Gastrocnemius medialis (tissue), 4 donors: ENCODE measurements around the gene GSTM4. TPM values are rescaled to one million over a fixed set of nuclear protein-coding genes. Genes with fewer than 3 reads are reported as not detected.
"Not testable (repeated sequence)": the region's sequence is repeated elsewhere in the genome, so short reads cannot be mapped to it uniquely, and the experiment has no call there.

Experiments used
- ATAC-seq, 2 donors: fragments of 150-250 bp; one replicate each; pipeline ENCODE4 v1.9.1; 2016
- DNase-seq, 2 donors: peaks; one replicate each; pipeline ENCODE4 v3.0.0-alpha.2; 2019
- H3K27ac ChIP-seq, 4 donors: fragments of 200-600 bp; sonication (generic); 1 replicate in 1 of 4; 2 replicates in 3 of 4; pipeline ENCODE4 v1.5.1; 2016 to 2018; ENCODE audit warnings: mild to moderate bottlenecking in 2 of 4, moderate library complexity in 1 of 4
- H3K27me3 ChIP-seq, 3 donors: fragments of 200-600 bp; sonication (generic) in 2 of 3; 1 replicate in 1 of 3; 2 replicates in 2 of 3; pipeline versions ENCODE4 v1.5.1 to v1.6.0; 2016 to 2019; ENCODE audit warnings: mild to moderate bottlenecking in 1 of 3, moderate library complexity in 1 of 3
- H3K36me3 ChIP-seq, 2 donors: fragments of 200-600 bp; sonication (generic) in 1 of 2; one replicate each; pipeline ENCODE4 v1.5.1; 2017 to 2018
- H3K4me1 ChIP-seq, 2 donors: fragments of 200-600 bp; sonication (generic) in 1 of 2; one replicate each; pipeline ENCODE4 v1.5.1; 2016 to 2017; ENCODE audit warnings: mild to moderate bottlenecking in 2 of 2
- H3K4me3 ChIP-seq, 4 donors: fragments of 200-600 bp; sonication (generic) in 3 of 4; 1 replicate in 1 of 4; 2 replicates in 3 of 4; pipeline ENCODE4 v1.5.1; 2016 to 2019; ENCODE audit warnings: mild to moderate bottlenecking in 2 of 4
- H3K9me3 ChIP-seq, 3 donors: fragments of 200-600 bp; sonication (generic) in 2 of 3; 1 replicate in 1 of 3; 2 replicates in 2 of 3; pipeline ENCODE4 v1.5.1; 2016 to 2019
- CTCF ChIP-seq, 5 experiments: fragments of 450-650 bp in 3 of 5; fragments of 200-600 bp in 2 of 5; sonication (generic) in 2 of 5; IDR thresholded peaks in 4 of 5; conservative IDR thresholded peaks in 1 of 5; 1 replicate in 4 of 5; 2 replicates in 1 of 5; pipeline ENCODE4 v1.5.1; 2016 to 2019; ENCODE audit warnings: antibody characterized with exemption in 5 of 5, mild to moderate bottlenecking in 3 of 5, moderate library complexity in 3 of 5
- POLR2A ChIP-seq, 2 donors: fragments of 450-650 bp; IDR thresholded peaks; one replicate each; pipeline ENCODE4 v1.6.1; 2017; ENCODE audit warnings: antibody characterized with exemption in 2 of 2, mild to moderate bottlenecking in 2 of 2, moderate library complexity in 2 of 2
- in situ Hi-C, 4 donors: fragments of 200-750 bp; cut with MboI; loops; one replicate each; pipeline versions ENCODE4 v1.15.0 to v1.8.0; 2017; ENCODE audit warnings: low sequenced_read_pairs in 4 of 4
- intact Hi-C: fragments of 100-400 bp; cut with DNase I; formaldehyde crosslinking; loops from one replicate; pipeline ENCODE4 v1.15.1; 2023; ENCODE audit warnings: low total_unique reads
- total RNA-seq, 4 donors: library from RNA; depleted of rRNA; stranded (reverse); fragments of >200 nt; gene quantifications; one replicate each; pipeline versions ENCODE4 v1.1.0 to v1.2.3, GENCODE V29; 2016

The GSTM4 gene
- total RNA-seq, 4 donors from 2014 or later = 18.1 to 28.9 (median 25.0) TPM

- in situ Hi-C loops = no loop called here
- TF ChIP-seq CTCF (IDR thresholded peaks at IDR 0.05 in 4 of 5, conservative IDR thresholded peaks at IDR 0.05 in 1 of 5) = peak in 1 of 5 experiments; percentile 75
- TF ChIP-seq POLR2A (IDR thresholded peaks at IDR 0.05) = peak in 1 of 2 donors; percentile 22
- Histone ChIP-seq H3K9me3 (no peaks in the 10 kb centered on the region), H3K4me3 (peak within 1 kb of the TSS in 1 of 4 donors; percentile 54), H3K27me3 (no peaks in the 10 kb centered on the region), H3K36me3 (no peaks in the 10 kb centered on the region), H3K27ac (peak within 1 kb of the TSS in 1 of 4 donors; percentile 84), H3K4me1 (peaks cover 0 to 6% of the 10 kb centered on the region in 2 donors)
- ATAC-seq (no peak), DNase-seq (no peak)
- intact Hi-C loops = loop anchor here (2.0 kb wide), 1 partner anchor 45 kb away; no protein-coding TSS in a partner anchor
These were observed 32.0 kb downstream of the GSTM4 start, which contains the start of gene GSTM1 for GRCh38 chr1:109687641-109688499. GSTM1 (plus strand) TSS chr1:109687817; CDS start chr1:109687874, 57 bp downstream.

GRCh38 chr1:109689844-109690405, 34.0 kb downstream of the GSTM4 start:
- Histone ChIP-seq H3K27me3 (no peaks in the 10 kb centered on the region), H3K27ac (peak overlapping the region in 1 of 4 donors; percentile 29), H3K4me1 (peaks cover 0 to 5% of the 10 kb centered on the region in 2 donors), H3K9me3 (no peaks in the 10 kb centered on the region), H3K4me3 (no peak overlapping the region), H3K36me3 (no peaks in the 10 kb centered on the region)
- ATAC-seq = no peak
- no peak for DNase-seq
- TF ChIP-seq POLR2A (IDR thresholded peaks at IDR 0.05) (no peak), CTCF (IDR thresholded peaks at IDR 0.05 in 4 of 5, conservative IDR thresholded peaks at IDR 0.05 in 1 of 5) (no peak)
- in situ Hi-C loops (no loop called here), intact Hi-C loops (no loop called here)

- Histone ChIP-seq H3K27me3 (no peaks in the 10 kb centered on the region), H3K27ac (no peak overlapping the region), H3K4me1 (peaks cover 0 to 4% of the 10 kb centered on the region in 2 donors), H3K4me3 (no peak overlapping the region), H3K9me3 (no peaks in the 10 kb centered on the region), H3K36me3 (no peaks in the 10 kb centered on the region)
- intact Hi-C loops (no loop called here), in situ Hi-C loops (no loop called here)
- no peak for DNase-seq
- no peak for TF ChIP-seq POLR2A (IDR thresholded peaks at IDR 0.05)
- no peak for ATAC-seq
These were observed 35.9 kb downstream of the GSTM4 start for GRCh38 chr1:109691759-109692158.

GRCh38 chr1:109694400-109694799, 38.5 kb downstream of the GSTM4 start:
- ATAC-seq, intact Hi-C loops, H3K4me1 ChIP-seq, H3K4me3 ChIP-seq, H3K9me3 ChIP-seq, H3K27me3 ChIP-seq, DNase-seq, in situ Hi-C loops, H3K36me3 ChIP-seq, H3K27ac ChIP-seq: not testable (repeated sequence)

GRCh38 chr1:109695138-109695537, 39.2 kb downstream of the GSTM4 start:
- in situ Hi-C loops, H3K27me3 ChIP-seq, ATAC-seq: not testable (repeated sequence)

GRCh38 chr1:109697066-109697465, 41.2 kb downstream of the GSTM4 start:
- Histone ChIP-seq H3K9me3 (no peaks in the 10 kb centered on the region), H3K27ac (no peak overlapping the region), H3K36me3 (no peaks in the 10 kb centered on the region), H3K4me1 (no peaks in the 10 kb centered on the region), H3K4me3 (no peak overlapping the region), H3K27me3 (no peaks in the 10 kb centered on the region)
- DNase-seq = no peak
- intact Hi-C loops = no loop called here
- TF ChIP-seq CTCF (IDR thresholded peaks at IDR 0.05 in 4 of 5, conservative IDR thresholded peaks at IDR 0.05 in 1 of 5) (no peak), POLR2A (IDR thresholded peaks at IDR 0.05) (no peak)
- in situ Hi-C loops = no loop called here
- no peak for ATAC-seq

More at GRCh38 chr1:109695138-109695537, 39.2 kb downstream of the GSTM4 start:
- DNase-seq, H3K9me3 ChIP-seq, intact Hi-C loops, H3K27ac ChIP-seq, H3K36me3 ChIP-seq, H3K4me3 ChIP-seq, H3K4me1 ChIP-seq: not testable (repeated sequence)

GRCh38 chr1:109697861-109698260, 42.0 kb downstream of the GSTM4 start:
- H3K27me3 ChIP-seq, H3K4me1 ChIP-seq, DNase-seq, H3K36me3 ChIP-seq, H3K4me3 ChIP-seq, H3K27ac ChIP-seq, intact Hi-C loops, ATAC-seq, in situ Hi-C loops, H3K9me3 ChIP-seq: not testable (repeated sequence)

GRCh38 chr1:109702940-109703339, 47.0 kb downstream of the GSTM4 start:
- in situ Hi-C loops, H3K27me3 ChIP-seq, H3K4me3 ChIP-seq, H3K36me3 ChIP-seq, ATAC-seq, DNase-seq, H3K4me1 ChIP-seq, H3K9me3 ChIP-seq, H3K27ac ChIP-seq: not testable (repeated sequence)
- intact Hi-C loops = loop anchor here (5.0 kb wide), 1 partner anchor 61 kb away; no protein-coding TSS in a partner anchor
